GM12878 (cell line): Measurements from ENCODE around the gene ORAI1. TPM values are rescaled to one million over a fixed set of nuclear protein-coding genes. Genes with fewer than 3 reads are reported as not detected.

ENCODE experiments used
- ATF3 ChIP-seq: IDR thresholded peaks from 2 replicates; pipeline ENCODE4 v1.6.1; 2011; ENCODE audit warnings: low read depth, mild to moderate bottlenecking, low read length, moderate library complexity, borderline replicate concordance; ENCODE audit errors: extremely low read depth
- ATF7 ChIP-seq: fragments of 450-650 bp; IDR thresholded peaks from 2 replicates; pipeline ENCODE4 v1.6.1; 2016; ENCODE audit warnings: low read depth, mild to moderate bottlenecking
- CREB1 ChIP-seq: IDR thresholded peaks from 2 replicates; pipeline ENCODE4 v1.6.1; 2012; ENCODE audit warnings: low read depth, mild to moderate bottlenecking, inconsistent platforms
- CUX1 ChIP-seq: IDR thresholded peaks from 2 replicates; pipeline ENCODE4 v1.6.1; 2012; ENCODE audit warnings: improper control_type of control experiment, low read depth, low read length; ENCODE audit not compliant: insufficient replicate concordance
- EED ChIP-seq: sonication (generic); IDR thresholded peaks from 2 replicates; pipeline ENCODE4 v1.6.1; 2016; ENCODE audit warnings: antibody characterized with exemption, low read depth
- HDAC6 ChIP-seq: fragments of 200-600 bp; sonication (generic); IDR thresholded peaks from one replicate; pipeline ENCODE4 v1.8.0; 2017; ENCODE audit warnings: antibody characterized with exemption; ENCODE audit not compliant: unreplicated experiment
- IKZF2 ChIP-seq, 2 experiments: fragments of 450-650 bp; IDR thresholded peaks; 2 replicates each; pipeline ENCODE4 v1.6.1; 2017; ENCODE audit warnings: mild to moderate bottlenecking in 2 of 2, moderate library complexity in 2 of 2
- JUNB ChIP-seq: IDR thresholded peaks from 2 replicates; pipeline ENCODE4 v1.6.1; 2016; ENCODE audit warnings: antibody characterized with exemption, mild to moderate bottlenecking
- JUND ChIP-seq: IDR thresholded peaks from 2 replicates; pipeline ENCODE4 v1.6.1; 2012; ENCODE audit warnings: low read depth, mild to moderate bottlenecking, low read length, improper control_type of control experiment, moderate library complexity
- NKRF ChIP-seq: fragments of 450-650 bp; conservative IDR thresholded peaks from 2 replicates; pipeline ENCODE4 v1.6.1; 2017; ENCODE audit warnings: mild to moderate bottlenecking, moderate library complexity
- NR2C2 ChIP-seq: IDR thresholded peaks from 2 replicates; pipeline ENCODE4 v1.6.1; 2011; ENCODE audit warnings: borderline replicate concordance, low read depth; ENCODE audit not compliant: control insufficient read depth, insufficient read length
- PML ChIP-seq: IDR thresholded peaks from 2 replicates; pipeline ENCODE4 v1.6.1; 2012; ENCODE audit warnings: low read length, inconsistent platforms
- RUNX3 ChIP-seq: IDR thresholded peaks from 2 replicates; pipeline ENCODE4 v1.6.1; 2012; ENCODE audit warnings: low read length, inconsistent platforms
- SMAD1 ChIP-seq: fragments of 450-650 bp; IDR thresholded peaks from 2 replicates; pipeline ENCODE4 v1.6.1; 2018; ENCODE audit warnings: mild to moderate bottlenecking, low read depth; ENCODE audit not compliant: partially characterized antibody
- WRNIP1 ChIP-seq: IDR thresholded peaks from 2 replicates; pipeline ENCODE4 v1.6.1; 2011; ENCODE audit warnings: low read depth, low read length, improper control_type of control experiment, borderline replicate concordance
- ZNF687 ChIP-seq: fragments of 450-650 bp; IDR thresholded peaks from 2 replicates; pipeline ENCODE4 v1.6.1; 2017; ENCODE audit warnings: mild to moderate bottlenecking, moderate library complexity
- polyA plus RNA-seq, 11 experiments: library from polyadenylated mRNA; depleted of rRNA in 4 of 11; unstranded in 6 of 11; stranded (reverse) in 5 of 11; fragments of >200 nt; fragmentation: Nextera tagmentation in 4 of 11; fragmentation: Illumina TruSeq in 1 of 11; extraction: Ambion mirVana in 4 of 11; extraction: Trizol in 1 of 11; gene quantifications; 1 replicate in 1 of 11; 2 replicates in 10 of 11; pipeline versions ENCODE4 v1.2.1 to v1.2.3, GENCODE V29; 2011 to 2016; ENCODE audit warnings: inconsistent platforms in 2 of 11, missing spikeins in 2 of 11, low read depth in 1 of 11
- total RNA-seq, 4 experiments: library from RNA; depleted of rRNA in 3 of 4; stranded (reverse); fragments of >200 nt in 3 of 4; fragmentation: Illumina TruSeq in 1 of 4; extraction: Trizol in 1 of 4; gene quantifications; 2 replicates each; pipeline versions ENCODE4 v1.2.1 to v1.2.3, GENCODE V29; 2013 to 2021

The ORAI1 gene
- total and polyA plus RNA-seq, 10 of the 15 experiments (the other 5 are each of a cell fraction or from before 2014, with no cell fraction given) = 5.5 to 33.1 (median 11.8) TPM

GRCh38 chr12:121637231-121637914 is 11.0 kb downstream of the ORAI1 start (continued):
- TF ChIP-seq ZNF687 = no peak
- no peak for TF ChIP-seq JUND
- TF ChIP-seq HDAC6 = no peak
- TF ChIP-seq RUNX3 = peak; percentile 46
- TF ChIP-seq EED = no peak
- no peak for TF ChIP-seq JUNB
- TF ChIP-seq NR2C2 = no peak
- TF ChIP-seq CUX1 = no peak
- no peak for TF ChIP-seq ATF7
- no peak for TF ChIP-seq WRNIP1
- TF ChIP-seq ATF3 = no peak
- TF ChIP-seq CREB1 = no peak
- no peak for TF ChIP-seq PML
- TF ChIP-seq NKRF = no peak
- TF ChIP-seq SMAD1 = no peak
- TF ChIP-seq IKZF2 (IDR thresholded peaks at IDR 0.05) = peak in 1 of 2 experiments; percentile 47; a peak in 1 of 4 replicates
